Measurements from ENCODE around the gene GRM8.

- TF ChIP-seq CTCF (IDR thresholded peaks at IDR 0.05), result no peak
- no peak for TF ChIP-seq POLR2A (IDR thresholded peaks at IDR 0.05)
These were observed 646.4 kb downstream of the GRM8 start for GRCh38 chr7:126606331-126606730.
